Measurements from ENCODE around the gene EMID1.

Gene EMID1

GRCh38 chr22:29226351-29226981, 20.8 kb downstream of the EMID1 start:
- in situ Hi-C loops (cut with MboI; ENCODE audit: low sequenced_read_pairs), result loop anchor here (25.0 kb wide), 2 partner anchors 364 to 614 kb away; no protein-coding TSS in a partner anchor

- in situ Hi-C loops (cut with MboI; ENCODE audit: low sequenced_read_pairs), result loop anchor here (25.0 kb wide), 2 partner anchors 369 to 619 kb away; no protein-coding TSS in a partner anchor
These were observed 25.5 kb downstream of the EMID1 start for GRCh38 chr22:29230972-29231875.

DNA sequence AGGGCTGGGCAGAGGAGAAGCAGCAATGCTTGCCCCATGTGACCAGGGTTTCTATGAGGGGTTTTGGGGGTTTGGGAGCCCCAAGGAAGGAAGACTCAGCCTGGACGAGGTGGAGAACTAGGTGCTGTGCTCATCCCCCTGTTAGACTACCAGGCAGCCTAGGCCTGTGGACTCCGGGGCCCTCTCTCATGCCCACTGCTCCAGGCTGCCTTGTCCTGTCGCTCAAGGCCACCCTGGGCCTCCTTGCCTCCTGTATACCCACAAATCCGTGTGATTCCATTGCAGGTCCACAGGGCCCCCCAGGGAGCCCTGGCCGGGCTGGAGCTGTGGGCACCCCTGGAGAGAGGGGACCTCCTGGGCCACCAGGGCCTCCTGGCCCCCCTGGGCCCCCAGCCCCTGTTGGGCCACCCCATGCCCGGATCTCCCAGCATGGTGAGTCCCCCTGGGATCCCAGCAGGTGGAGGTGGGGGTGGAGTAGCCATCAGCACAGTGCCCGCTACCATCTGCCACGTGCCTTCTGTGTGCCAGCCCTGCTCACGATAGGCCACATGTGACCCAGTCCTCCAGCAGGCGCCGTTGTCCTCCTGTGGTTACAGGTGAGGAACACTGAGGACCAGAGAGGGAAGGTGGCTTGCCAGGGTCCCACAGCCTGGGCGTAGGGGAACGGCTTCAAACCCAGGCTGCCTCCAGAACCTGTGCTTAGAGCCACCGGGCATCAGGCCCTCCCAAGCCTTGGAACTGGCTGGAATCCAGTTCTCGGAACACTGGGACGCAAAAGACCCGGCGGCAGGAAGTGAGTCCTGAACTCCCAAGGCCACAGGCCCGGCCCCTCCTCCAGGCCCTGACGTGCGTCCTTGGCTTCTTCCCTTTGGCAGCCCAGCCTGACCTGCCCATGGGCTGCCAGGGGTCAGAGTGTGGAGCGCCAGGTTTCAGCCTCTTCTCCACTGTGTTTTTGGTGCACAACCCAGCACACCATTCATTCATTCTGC, 26.6 kb downstream of the EMID1 start:
- in situ Hi-C loops (cut with MboI; ENCODE audit: low sequenced_read_pairs), result loop anchor here (25.0 kb wide), 2 partner anchors 370 to 620 kb away; no protein-coding TSS in a partner anchor

DNA sequence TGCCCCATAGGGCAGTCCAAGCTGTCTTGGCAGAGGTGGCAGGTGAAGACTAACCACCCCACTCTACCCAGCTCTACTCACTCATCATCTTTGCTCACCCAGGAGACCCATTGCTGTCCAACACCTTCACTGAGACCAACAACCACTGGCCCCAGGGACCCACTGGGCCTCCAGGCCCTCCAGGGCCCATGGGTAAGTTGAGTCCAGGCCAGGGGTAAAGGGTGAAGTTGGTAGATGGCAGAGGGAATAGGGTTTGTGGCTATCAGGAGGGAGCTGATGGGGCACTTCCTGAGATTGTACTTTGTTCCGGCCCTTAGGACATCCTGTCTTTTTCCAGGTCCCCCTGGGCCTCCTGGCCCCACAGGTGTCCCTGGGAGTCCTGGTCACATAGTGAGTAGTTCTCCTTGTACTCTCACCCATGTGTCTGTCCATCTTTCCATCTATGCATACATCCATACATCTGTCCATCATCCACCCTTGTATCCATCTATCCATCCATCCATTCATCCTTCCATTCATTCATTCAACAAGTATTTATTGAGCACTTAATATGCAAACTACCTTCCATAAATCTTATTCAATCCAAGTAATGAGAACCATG, 27.7 kb downstream of the EMID1 start:
- in situ Hi-C loops (cut with MboI; ENCODE audit: low sequenced_read_pairs), result loop anchor here (25.0 kb wide), 2 partner anchors 371 to 621 kb away; no protein-coding TSS in a partner anchor

- in situ Hi-C loops (cut with MboI; ENCODE audit: low sequenced_read_pairs), result loop anchor here (25.0 kb wide), 2 partner anchors 378 to 628 kb away; no protein-coding TSS in a partner anchor
These were observed 34.8 kb downstream of the EMID1 start for GRCh38 chr22:29240481-29240880.

- in situ Hi-C loops (cut with MboI; ENCODE audit: low sequenced_read_pairs), result loop anchor here (25.0 kb wide), 2 partner anchors 382 to 632 kb away; no protein-coding TSS in a partner anchor
These were observed 38.3 kb downstream of the EMID1 start for GRCh38 chr22:29243874-29244446.

GRCh38 chr22:29244785-29245625, 39.3 kb downstream of the EMID1 start:
- in situ Hi-C loops (cut with MboI; ENCODE audit: low sequenced_read_pairs), result loop anchor here (25.0 kb wide), 2 partner anchors 383 to 633 kb away; no protein-coding TSS in a partner anchor

DNA sequence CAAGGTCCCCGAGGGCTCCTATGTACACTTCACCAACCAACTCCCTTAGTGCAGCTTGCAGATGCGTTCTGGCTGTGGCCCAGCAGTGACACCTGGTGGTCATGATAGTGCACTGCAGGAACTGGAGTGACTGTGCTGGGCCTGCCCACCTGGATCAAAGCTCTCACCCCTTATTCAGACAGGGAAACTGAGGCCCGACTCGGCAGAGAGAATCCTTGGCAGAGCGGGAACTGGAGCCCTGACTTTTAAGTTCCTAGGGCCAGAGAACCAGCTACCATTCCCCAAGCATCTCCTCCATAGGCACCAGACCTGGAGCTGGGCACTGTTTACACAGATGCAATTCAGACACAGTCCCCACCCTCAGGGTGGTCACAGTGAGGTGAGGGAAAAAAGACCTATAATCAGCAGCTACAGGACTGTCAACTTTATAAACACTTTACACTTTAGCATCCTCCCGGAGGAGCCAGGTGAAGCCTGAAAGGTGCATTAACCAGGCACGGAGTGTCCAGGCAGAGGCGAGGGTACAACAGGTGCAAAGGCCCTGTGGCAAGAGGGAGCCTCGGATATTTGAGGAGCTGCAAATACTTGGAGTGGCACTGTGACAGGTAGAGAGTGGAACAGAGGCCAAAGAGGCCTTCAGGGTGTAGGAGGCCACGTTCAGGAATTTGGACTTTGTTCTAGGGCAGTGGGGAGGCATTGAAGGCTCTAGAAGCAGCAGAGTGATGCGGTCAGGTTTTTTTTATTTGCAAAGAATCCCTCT, 40.1 kb downstream of the EMID1 start:
- in situ Hi-C loops (cut with MboI; ENCODE audit: low sequenced_read_pairs), result loop anchor here (25.0 kb wide), 2 partner anchors 384 to 634 kb away; no protein-coding TSS in a partner anchor

GRCh38 chr22:29247891-29248290, 42.2 kb downstream of the EMID1 start:
- in situ Hi-C loops (cut with MboI; ENCODE audit: low sequenced_read_pairs), result loop anchor here (25.0 kb wide), 2 partner anchors 386 to 636 kb away; no protein-coding TSS in a partner anchor

DNA sequence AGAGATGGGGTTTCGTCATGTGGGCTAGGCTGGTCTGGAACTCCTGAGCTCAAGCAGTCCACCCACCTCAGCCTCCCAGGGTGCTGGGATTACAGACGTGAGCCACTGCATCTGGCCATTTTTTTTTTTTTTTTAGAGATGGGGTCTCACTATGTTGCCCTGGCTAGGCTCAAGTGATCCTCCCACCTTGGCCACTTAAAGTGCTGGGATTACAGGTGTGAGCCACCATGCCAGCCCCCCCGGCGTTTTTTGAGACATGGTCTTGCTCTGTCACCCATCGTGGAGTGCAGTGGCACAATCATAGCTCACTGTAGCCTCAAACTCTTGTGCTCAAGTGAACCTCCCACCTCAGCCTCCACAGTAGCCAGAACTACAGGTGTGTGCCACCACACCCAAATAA, 45.6 kb downstream of the EMID1 start:
- in situ Hi-C loops (cut with MboI; ENCODE audit: low sequenced_read_pairs), result no loop called here

GRCh38 chr22:29251981-29252911, 46.5 kb downstream of the EMID1 start:
- in situ Hi-C loops (cut with MboI; ENCODE audit: low sequenced_read_pairs), result no loop called here

DNA sequence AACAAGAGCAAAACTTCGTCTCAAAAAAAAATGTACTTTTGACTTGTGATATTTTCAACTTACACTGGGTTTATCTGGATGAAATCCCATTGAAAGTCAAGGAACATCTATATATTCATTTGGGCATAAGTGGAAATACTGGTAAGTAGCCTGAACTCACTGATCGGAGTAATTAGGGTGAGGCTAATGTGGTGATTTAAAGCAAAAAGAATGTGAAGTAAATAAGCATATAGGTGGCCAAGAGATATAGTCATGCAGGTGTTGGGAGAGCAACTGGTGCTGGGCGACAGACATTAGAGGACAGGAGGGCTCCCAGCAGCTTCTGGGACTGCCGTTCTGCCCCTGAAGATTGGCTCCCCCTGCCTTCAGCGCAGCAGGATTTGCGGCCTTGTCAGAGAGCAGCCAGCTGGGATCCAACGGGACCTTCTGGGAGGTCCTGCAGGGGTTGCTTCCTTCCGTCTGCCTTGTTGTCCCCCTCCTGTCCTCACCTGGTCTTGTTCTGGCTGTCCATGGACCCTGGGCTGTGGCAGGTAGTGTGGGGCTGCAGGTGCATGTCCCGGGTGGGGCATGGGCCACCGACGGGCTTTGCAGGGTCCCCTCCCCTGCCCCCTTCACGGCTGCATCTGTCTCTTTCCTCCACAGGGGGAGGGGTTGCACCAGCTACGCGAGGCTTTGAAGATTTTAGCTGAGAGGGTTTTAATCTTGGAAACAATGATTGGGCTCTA, 48.0 kb downstream of the EMID1 start:
- in situ Hi-C loops (cut with MboI; ENCODE audit: low sequenced_read_pairs), result no loop called here

GRCh38 chr22:29254286-29254660, 48.6 kb downstream of the EMID1 start:
- in situ Hi-C loops (cut with MboI; ENCODE audit: low sequenced_read_pairs), result no loop called here

DNA sequence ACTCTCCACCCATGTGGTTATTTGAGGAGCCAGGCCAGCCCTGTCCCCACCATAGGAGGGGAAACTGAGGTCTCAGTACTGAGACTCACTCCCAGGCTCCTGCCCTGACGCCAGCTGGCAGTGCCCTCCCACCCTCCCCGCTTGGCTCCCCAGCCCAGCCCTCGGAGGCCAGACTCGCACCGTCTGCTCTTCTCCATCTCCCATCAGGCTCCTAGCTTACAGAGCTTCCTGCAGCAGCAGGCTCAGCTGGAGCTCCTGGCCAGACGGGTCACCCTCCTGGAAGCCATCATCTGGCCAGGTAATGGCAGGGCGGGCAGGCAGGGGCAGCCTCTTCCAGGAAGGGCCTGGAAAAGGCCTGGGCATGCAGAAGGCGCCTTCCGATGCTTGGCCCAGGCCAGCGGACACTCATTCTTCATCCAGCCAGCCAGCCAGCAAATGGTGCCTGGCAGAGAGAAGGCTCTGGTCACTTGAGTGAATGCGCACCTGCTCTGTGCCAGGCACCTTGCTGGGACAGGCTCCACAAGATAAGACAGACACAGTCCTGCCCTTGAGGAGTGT, 49.4 kb downstream of the EMID1 start:
- in situ Hi-C loops (cut with MboI; ENCODE audit: low sequenced_read_pairs), result no loop called here

- in situ Hi-C loops (cut with MboI; ENCODE audit: low sequenced_read_pairs), result no loop called here
These were observed 51.1 kb downstream of the EMID1 start for GRCh38 chr22:29256606-29257325.
